GM12878 (cell line): ENCODE measurements around the gene TLE7.

Experiments
- HCFC1 ChIP-seq: fragments of 150-350 bp; IDR thresholded peaks from 2 replicates; pipeline ENCODE4 v1.6.1; 2014; ENCODE audit warnings: low read length
- POLR2A ChIP-seq: IDR thresholded peaks from 2 replicates; pipeline ENCODE4 v1.6.1; 2011; ENCODE audit warnings: low read depth, mild to moderate bottlenecking, low read length

DNA sequence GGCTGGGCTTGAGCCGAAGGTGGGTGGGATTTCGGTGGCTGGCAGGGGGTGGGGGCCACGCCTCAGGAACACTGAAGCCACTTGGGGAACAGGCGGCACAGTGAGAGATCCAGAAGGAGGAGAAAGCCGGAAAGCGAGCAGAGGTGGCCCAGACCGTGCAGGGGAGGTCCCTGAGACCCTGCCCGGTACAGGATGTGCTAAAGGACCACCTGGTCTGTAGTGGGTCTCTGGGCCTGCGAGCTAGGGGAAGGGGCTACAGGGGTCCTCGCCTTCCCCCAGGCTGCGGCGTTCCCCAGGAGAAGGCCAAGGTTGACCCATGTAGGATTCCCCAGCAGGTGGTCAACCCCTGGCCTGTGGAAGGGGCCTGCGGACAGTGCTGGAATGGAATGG lies at the start of gene TLE7:
- no peak for TF ChIP-seq POLR2A
- no peak for TF ChIP-seq HCFC1
